ENCODE data around the gene SLX4. TPM values are rescaled to one million over a fixed set of nuclear protein-coding genes. Genes with fewer than 3 reads are reported as not detected.

Gene SLX4
- total and polyA plus RNA-seq, 2 donors (not counting 1 experiment from before 2014, with no cell fraction given): 5.4 to 13.3 TPM

DNA sequence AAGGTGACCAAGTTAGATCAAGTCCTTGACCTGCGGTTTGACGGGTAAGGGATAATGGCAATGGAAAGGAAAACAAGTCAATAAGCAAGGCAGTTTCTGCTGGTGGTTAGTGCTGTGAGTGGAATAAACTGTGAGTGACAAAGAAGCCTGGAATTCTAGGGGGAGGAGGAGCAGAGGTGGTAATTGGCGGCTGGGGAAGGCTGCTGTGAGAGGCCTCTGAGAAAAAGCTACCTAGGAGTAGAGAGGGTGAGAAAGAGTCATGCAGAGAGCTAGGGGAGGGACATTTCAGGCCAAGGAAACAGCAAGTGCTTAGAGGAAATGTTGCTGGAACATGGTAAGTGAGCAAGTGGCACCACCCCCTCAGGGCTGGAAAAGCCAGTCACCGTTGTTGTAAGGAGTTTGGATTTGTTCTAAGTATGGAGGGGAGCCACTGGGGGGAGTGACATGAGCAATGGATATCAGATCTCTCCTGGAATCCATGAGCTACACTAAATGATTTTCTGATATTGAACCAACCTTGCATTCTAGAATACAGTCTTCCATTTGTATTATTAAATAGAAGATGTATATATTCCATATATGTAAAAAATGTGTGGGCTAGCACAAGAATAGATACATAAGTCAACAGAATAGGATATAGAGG lies 40.9 kb downstream of the SLX4 start:
- Histone ChIP-seq H3K27ac (ENCODE audit: low read length in 2 of 2) (no peak overlapping the region), H2AFZ (ENCODE audit: insufficient read depth, low read depth, low read length, poor library complexity, severe bottlenecking) (no peak overlapping the region), H3K9ac (ENCODE audit: low read length) (no peak overlapping the region), H4K20me1 (ENCODE audit: control insufficient read depth, insufficient read depth, low read length, poor library complexity, severe bottlenecking) (peaks cover 25% of the 10 kb centered on the region), H3K9me3 (ENCODE audit: control extremely low read depth in 1 of 3, control insufficient read depth in 2 of 3, insufficient read depth in 1 of 3, low read length in 2 of 3) (peaks cover 0 to 10% (median 9%) of the 10 kb centered on the region in 3 donors), H3K4me2 (replicated peaks; ENCODE audit: low read depth, low read length, poor library complexity, severe bottlenecking) (no peak overlapping the region), H3K79me2 (ENCODE audit: control insufficient read depth, insufficient read depth, low read length) (peaks cover 64% of the 10 kb centered on the region), H3K4me3 (ENCODE audit: control extremely low read depth in 1 of 5, extremely low read depth in 1 of 5, insufficient read depth in 1 of 5, low read depth in 2 of 5, low read length in 4 of 5) (no peak overlapping the region), H3K27me3 (replicated peaks in 1 of 4; ENCODE audit: control extremely low read depth in 1 of 4, control insufficient read depth in 3 of 4, insufficient read depth in 4 of 4, low read length in 3 of 4) (no peaks in the 10 kb centered on the region), H3K4me1 (ENCODE audit: control insufficient read depth in 2 of 2, insufficient read depth in 2 of 2, low read length in 2 of 2) (peaks cover 6 to 11% of the 10 kb centered on the region in 2 donors), H3K36me3 (replicated peaks in 1 of 2; ENCODE audit: control extremely low read depth in 1 of 2, control insufficient read depth in 1 of 2, extremely low read depth in 1 of 2, insufficient read depth in 2 of 2, low read length in 1 of 2) (peaks cover 0 to 33% of the 10 kb centered on the region in 2 experiments)
- Mint-ChIP-seq H3K27me3 (no peaks in the 10 kb centered on the region), H3K9me3 (ENCODE audit: insufficient read depth) (peaks cover 6% of the 10 kb centered on the region), H3K27ac (no peak overlapping the region), H3K4me1 (peaks cover 15% of the 10 kb centered on the region), H3K4me3 (no peak overlapping the region)
- TF ChIP-seq, protein P1, sequence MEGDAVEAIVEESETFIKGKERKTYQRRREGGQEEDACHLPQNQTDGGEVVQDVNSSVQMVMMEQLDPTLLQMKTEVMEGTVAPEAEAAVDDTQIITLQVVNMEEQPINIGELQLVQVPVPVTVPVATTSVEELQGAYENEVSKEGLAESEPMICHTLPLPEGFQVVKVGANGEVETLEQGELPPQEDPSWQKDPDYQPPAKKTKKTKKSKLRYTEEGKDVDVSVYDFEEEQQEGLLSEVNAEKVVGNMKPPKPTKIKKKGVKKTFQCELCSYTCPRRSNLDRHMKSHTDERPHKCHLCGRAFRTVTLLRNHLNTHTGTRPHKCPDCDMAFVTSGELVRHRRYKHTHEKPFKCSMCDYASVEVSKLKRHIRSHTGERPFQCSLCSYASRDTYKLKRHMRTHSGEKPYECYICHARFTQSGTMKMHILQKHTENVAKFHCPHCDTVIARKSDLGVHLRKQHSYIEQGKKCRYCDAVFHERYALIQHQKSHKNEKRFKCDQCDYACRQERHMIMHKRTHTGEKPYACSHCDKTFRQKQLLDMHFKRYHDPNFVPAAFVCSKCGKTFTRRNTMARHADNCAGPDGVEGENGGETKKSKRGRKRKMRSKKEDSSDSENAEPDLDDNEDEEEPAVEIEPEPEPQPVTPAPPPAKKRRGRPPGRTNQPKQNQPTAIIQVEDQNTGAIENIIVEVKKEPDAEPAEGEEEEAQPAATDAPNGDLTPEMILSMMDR (IDR thresholded peaks at IDR 0.05): no peak
- no peak for TF ChIP-seq EZH2 (IDR thresholded peaks at IDR 0.05; ENCODE audit: borderline replicate concordance, insufficient read depth, low read depth, low read length, poor library complexity, severe bottlenecking)
- intact Hi-C loops (cut with micrococcal nuclease): no loop called here
- WGBS (ENCODE audit: insufficient coverage): 100% methylated on average over 4 of the region's 4 CpGs
- ChIA-PET POLR2A (no interaction called here), CTCF (no interaction called here)
- DNase-seq (no peak), ATAC-seq (ENCODE audit: low read depth) (no peak)

DNA sequence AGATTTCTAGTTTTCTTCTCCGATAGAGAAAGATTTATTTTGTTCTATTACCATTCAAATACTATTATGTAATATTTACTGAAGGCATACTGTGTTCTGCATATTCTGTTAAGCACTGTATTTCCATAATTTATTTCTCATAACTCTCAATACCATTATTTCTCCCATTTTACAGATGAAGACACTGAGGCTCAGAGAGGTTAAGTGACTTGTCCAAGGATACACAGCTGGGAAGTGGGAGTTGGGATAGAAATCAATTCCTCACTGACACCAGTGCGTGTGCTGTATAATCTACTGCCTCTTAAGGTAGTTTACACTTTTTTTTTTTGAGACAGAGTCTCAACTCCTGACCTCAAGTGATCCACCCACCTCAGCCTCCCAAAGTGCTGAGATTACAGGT lies 41.6 kb downstream of the SLX4 start:
- WGBS (ENCODE audit: insufficient coverage): no CpG with 5 or more reads among the region's 2 CpGs
- Mint-ChIP-seq H3K9me3 (ENCODE audit: insufficient read depth) (peaks cover 6% of the 10 kb centered on the region), H3K27me3 (no peaks in the 10 kb centered on the region), H3K4me3 (no peak overlapping the region), H3K27ac (no peak overlapping the region), H3K4me1 (peaks cover 8% of the 10 kb centered on the region)
- H3K27ac ChIP-seq (ENCODE audit: low read length in 2 of 2): no peak overlapping the region
- no peak overlapping the region for H2AFZ ChIP-seq (ENCODE audit: insufficient read depth, low read depth, low read length, poor library complexity, severe bottlenecking)
- peaks cover 63% of the 10 kb centered on the region for H3K79me2 ChIP-seq (ENCODE audit: control insufficient read depth, insufficient read depth, low read length)
- H3K9me3 ChIP-seq (ENCODE audit: control extremely low read depth in 1 of 3, control insufficient read depth in 2 of 3, insufficient read depth in 1 of 3, low read length in 2 of 3): peaks cover 0 to 10% (median 9%) of the 10 kb centered on the region in 3 donors
- POLR2A ChIA-PET: no interaction called here
- TF ChIP-seq, protein P1 (IDR thresholded peaks at IDR 0.05): no peak
- TF ChIP-seq EZH2 (IDR thresholded peaks at IDR 0.05; ENCODE audit: borderline replicate concordance, insufficient read depth, low read depth, low read length, poor library complexity, severe bottlenecking): no peak
- H3K4me1 ChIP-seq (ENCODE audit: control insufficient read depth in 2 of 2, insufficient read depth in 2 of 2, low read length in 2 of 2): peaks cover 0 to 4% of the 10 kb centered on the region in 2 donors
- no peaks in the 10 kb centered on the region for H3K27me3 ChIP-seq (replicated peaks in 1 of 4; ENCODE audit: control extremely low read depth in 1 of 4, control insufficient read depth in 3 of 4, insufficient read depth in 4 of 4, low read length in 3 of 4)
- ATAC-seq (ENCODE audit: low read depth) (no peak), DNase-seq (no peak)
- CTCF ChIA-PET: no interaction called here
- H4K20me1 ChIP-seq (ENCODE audit: control insufficient read depth, insufficient read depth, low read length, poor library complexity, severe bottlenecking): peaks cover 18% of the 10 kb centered on the region
- no peak overlapping the region for H3K4me3 ChIP-seq (ENCODE audit: control extremely low read depth in 1 of 5, extremely low read depth in 1 of 5, insufficient read depth in 1 of 5, low read depth in 2 of 5, low read length in 4 of 5)
- intact Hi-C loops (cut with micrococcal nuclease): no loop called here
- H3K4me2 ChIP-seq (replicated peaks; ENCODE audit: low read depth, low read length, poor library complexity, severe bottlenecking): no peak overlapping the region
- no peak overlapping the region for H3K9ac ChIP-seq (ENCODE audit: low read length)
- peaks cover 0 to 40% of the 10 kb centered on the region in 2 experiments for H3K36me3 ChIP-seq (replicated peaks in 1 of 2; ENCODE audit: control extremely low read depth in 1 of 2, control insufficient read depth in 1 of 2, extremely low read depth in 1 of 2, insufficient read depth in 2 of 2, low read length in 1 of 2)
